ENCODE measurements around the gene ENPEP. TPM values are rescaled to one million over a fixed set of nuclear protein-coding genes. Genes with fewer than 3 reads are reported as not detected.

ENPEP gene
- total and polyA plus RNA-seq, 2 of the 13 experiments (the other 11 are each of a cell fraction or from before 2014, with no cell fraction given) = not detected

DNA sequence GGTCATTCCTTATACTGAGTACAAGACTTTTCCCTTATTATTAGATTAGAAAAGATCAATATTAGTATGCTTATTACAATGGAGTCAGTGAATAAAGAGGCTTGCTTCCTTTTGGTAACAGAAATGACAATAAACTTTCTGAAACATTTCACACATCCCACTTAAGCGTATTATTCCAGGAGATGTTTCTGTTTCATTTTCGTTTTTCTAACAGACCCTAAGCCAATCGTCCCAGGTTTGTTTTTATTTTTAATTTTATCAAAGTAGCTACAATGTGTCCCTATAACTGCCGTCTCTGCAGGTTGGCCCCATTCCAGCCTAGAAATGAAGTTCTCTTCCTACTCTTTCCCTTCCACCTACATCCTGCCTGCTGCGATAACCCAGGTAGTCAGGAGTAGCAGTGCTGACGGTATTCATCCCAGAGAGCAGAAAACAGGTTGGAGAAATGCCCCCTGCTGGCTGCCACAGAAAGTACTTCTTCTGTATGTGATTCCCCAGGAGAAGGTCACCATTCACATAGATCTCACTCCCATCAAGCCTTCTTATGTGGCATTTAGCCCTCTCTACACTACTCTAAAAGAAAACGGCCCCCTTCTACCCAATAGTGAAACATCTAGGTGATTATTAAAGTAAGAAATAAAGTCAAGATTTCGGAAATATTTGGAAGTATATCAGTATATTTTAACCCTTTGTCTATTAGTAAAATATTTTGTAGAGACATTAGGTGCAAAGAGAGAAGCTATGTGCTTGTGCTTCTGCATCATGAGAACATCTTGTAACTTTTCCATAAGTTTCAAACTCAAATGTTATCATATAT, 40.4 kb downstream of the ENPEP start (continued):
- TF ChIP-seq ZC3H4 (CRISPR knock-in tag; IDR thresholded peaks at IDR 0.05; ENCODE audit: borderline replicate concordance) (no peak), NR2C2 (CRISPR knock-in tag; IDR thresholded peaks at IDR 0.05; ENCODE audit: borderline replicate concordance) (no peak), SP1 (IDR thresholded peaks at IDR 0.05) (no peak), SP1 (CRISPR knock-in tag; IDR thresholded peaks at IDR 0.05) (no peak), GATAD2A (CRISPR knock-in tag; IDR thresholded peaks at IDR 0.05) (0 out of 2 replicates have a peak, but pooled peaks have one; percentile 31), ZNF749 (CRISPR knock-in tag; IDR thresholded peaks at IDR 0.05; ENCODE audit: borderline replicate concordance) (no peak), ZNF788 (CRISPR knock-in tag; IDR thresholded peaks at IDR 0.05; ENCODE audit: borderline replicate concordance) (no peak), ZNF766 (CRISPR knock-in tag; IDR thresholded peaks at IDR 0.05; ENCODE audit: borderline replicate concordance) (no peak), GABPB1 (CRISPR knock-in tag; IDR thresholded peaks at IDR 0.05) (no peak), ZNF20 (CRISPR knock-in tag; IDR thresholded peaks at IDR 0.05) (no peak), KDM1A (CRISPR knock-in tag; IDR thresholded peaks at IDR 0.05) (no peak), ZBTB14 (CRISPR knock-in tag; IDR thresholded peaks at IDR 0.05) (no peak), PAWR (CRISPR knock-in tag; IDR thresholded peaks at IDR 0.05; ENCODE audit: borderline replicate concordance) (no peak), ZNF329 (CRISPR knock-in tag; IDR thresholded peaks at IDR 0.05; ENCODE audit: low read depth) (no peak), POGZ (CRISPR knock-in tag; IDR thresholded peaks at IDR 0.05) (no peak), REPIN1 (CRISPR knock-in tag; IDR thresholded peaks at IDR 0.05; ENCODE audit: borderline replicate concordance, low read depth) (no peak), ZKSCAN5 (CRISPR knock-in tag; IDR thresholded peaks at IDR 0.05) (no peak), MXD4 (CRISPR knock-in tag; IDR thresholded peaks at IDR 0.05) (no peak)
- TF ChIP-seq, protein P1, sequence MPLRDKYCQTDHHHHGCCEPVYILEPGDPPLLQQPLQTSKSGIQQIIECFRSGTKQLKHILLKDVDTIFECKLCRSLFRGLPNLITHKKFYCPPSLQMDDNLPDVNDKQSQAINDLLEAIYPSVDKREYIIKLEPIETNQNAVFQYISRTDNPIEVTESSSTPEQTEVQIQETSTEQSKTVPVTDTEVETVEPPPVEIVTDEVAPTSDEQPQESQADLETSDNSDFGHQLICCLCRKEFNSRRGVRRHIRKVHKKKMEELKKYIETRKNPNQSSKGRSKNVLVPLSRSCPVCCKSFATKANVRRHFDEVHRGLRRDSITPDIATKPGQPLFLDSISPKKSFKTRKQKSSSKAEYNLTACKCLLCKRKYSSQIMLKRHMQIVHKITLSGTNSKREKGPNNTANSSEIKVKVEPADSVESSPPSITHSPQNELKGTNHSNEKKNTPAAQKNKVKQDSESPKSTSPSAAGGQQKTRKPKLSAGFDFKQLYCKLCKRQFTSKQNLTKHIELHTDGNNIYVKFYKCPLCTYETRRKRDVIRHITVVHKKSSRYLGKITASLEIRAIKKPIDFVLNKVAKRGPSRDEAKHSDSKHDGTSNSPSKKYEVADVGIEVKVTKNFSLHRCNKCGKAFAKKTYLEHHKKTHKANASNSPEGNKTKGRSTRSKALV (CRISPR knock-in tag; IDR thresholded peaks at IDR 0.05) = no peak
- TF ChIP-seq, protein P2, sequence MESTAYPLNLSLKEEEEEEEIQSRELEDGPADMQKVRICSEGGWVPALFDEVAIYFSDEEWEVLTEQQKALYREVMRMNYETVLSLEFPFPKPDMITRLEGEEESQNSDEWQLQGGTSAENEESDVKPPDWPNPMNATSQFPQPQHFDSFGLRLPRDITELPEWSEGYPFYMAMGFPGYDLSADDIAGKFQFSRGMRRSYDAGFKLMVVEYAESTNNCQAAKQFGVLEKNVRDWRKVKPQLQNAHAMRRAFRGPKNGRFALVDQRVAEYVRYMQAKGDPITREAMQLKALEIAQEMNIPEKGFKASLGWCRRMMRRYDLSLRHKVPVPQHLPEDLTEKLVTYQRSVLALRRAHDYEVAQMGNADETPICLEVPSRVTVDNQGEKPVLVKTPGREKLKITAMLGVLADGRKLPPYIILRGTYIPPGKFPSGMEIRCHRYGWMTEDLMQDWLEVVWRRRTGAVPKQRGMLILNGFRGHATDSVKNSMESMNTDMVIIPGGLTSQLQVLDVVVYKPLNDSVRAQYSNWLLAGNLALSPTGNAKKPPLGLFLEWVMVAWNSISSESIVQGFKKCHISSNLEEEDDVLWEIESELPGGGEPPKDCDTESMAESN (CRISPR knock-in tag; conservative IDR thresholded peaks at IDR 0.05) = no peak
- TF ChIP-seq, protein P3, sequence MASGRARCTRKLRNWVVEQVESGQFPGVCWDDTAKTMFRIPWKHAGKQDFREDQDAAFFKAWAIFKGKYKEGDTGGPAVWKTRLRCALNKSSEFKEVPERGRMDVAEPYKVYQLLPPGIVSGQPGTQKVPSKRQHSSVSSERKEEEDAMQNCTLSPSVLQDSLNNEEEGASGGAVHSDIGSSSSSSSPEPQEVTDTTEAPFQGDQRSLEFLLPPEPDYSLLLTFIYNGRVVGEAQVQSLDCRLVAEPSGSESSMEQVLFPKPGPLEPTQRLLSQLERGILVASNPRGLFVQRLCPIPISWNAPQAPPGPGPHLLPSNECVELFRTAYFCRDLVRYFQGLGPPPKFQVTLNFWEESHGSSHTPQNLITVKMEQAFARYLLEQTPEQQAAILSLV (CRISPR knock-in tag; IDR thresholded peaks at IDR 0.05; ENCODE audit: borderline replicate concordance) = no peak

Measured in HepG2 (cell line).